Stimulated activated CD4-positive, alpha-beta T cell treated with anti-CD3 and anti-CD28 coated beads, Interleukin-4, amount 100 ng/mL, for 4 hours (primary cell): Measurements from ENCODE around the gene KRT7.
"Not testable (repeated sequence)": the region's sequence is repeated elsewhere in the genome, so short reads cannot be mapped to it uniquely, and the experiment has no call there.

Source experiments
- DNase-seq, 2 experiments: peaks; one replicate each; pipeline ENCODE4 v3.0.0-alpha.2; 2020

Gene KRT7

GRCh38 chr12:52245962-52246569 lies 13.0 kb downstream of the KRT7 start:
- DNase-seq: no peak

GRCh38 chr12:52246720-52247621 lies 13.9 kb downstream of the KRT7 start:
- no peak for DNase-seq

- DNase-seq: no peak
Measured at GRCh38 chr12:52247622-52248540, 14.8 kb downstream of the KRT7 start.

- no peak for DNase-seq
Measured at GRCh38 chr12:52248541-52249461, 15.8 kb downstream of the KRT7 start.

- no peak for DNase-seq
Measured at GRCh38 chr12:52249511-52250047, 16.5 kb downstream of the KRT7 start.

- DNase-seq: no peak
Measured at GRCh38 chr12:52250048-52250990, 17.3 kb downstream of the KRT7 start.

GRCh38 chr12:52251367-52252051 lies 18.5 kb downstream of the KRT7 start:
- DNase-seq: no peak

- not testable (repeated sequence) for DNase-seq
Measured at GRCh38 chr12:52252175-52252615, 19.2 kb downstream of the KRT7 start.

- DNase-seq: no peak
Measured at GRCh38 chr12:52252728-52253343, 19.8 kb downstream of the KRT7 start.

GRCh38 chr12:52253391-52254179 lies 20.5 kb downstream of the KRT7 start:
- DNase-seq: no peak

- no peak for DNase-seq
Measured at GRCh38 chr12:52254180-52254964, 21.3 kb downstream of the KRT7 start.

- DNase-seq: no peak
Measured at GRCh38 chr12:52254965-52255751, 22.1 kb downstream of the KRT7 start.

- no peak for DNase-seq
Measured at GRCh38 chr12:52255926-52256583, 23.0 kb downstream of the KRT7 start.

GRCh38 chr12:52256584-52256935 lies 23.5 kb downstream of the KRT7 start:
- DNase-seq: no peak

GRCh38 chr12:52257074-52257551 lies 24.1 kb downstream of the KRT7 start:
- no peak for DNase-seq

- not testable (repeated sequence) for DNase-seq
Measured at GRCh38 chr12:52257922-52258321, 24.9 kb downstream of the KRT7 start.
